WTC11 (cell line): ENCODE data around the gene ZFP36L1. TPM values are rescaled to one million over a fixed set of nuclear protein-coding genes. Genes with fewer than 3 reads are reported as not detected.

Source experiments
- ATAC-seq: fragments of 200-7000 bp; cut with Tn5 transposase; 2 replicates; pipeline ENCODE4 v1.10.0; 2021; ENCODE audit warnings: mild to moderate bottlenecking, moderate library complexity
- CTCF ChIA-PET: fragments of 300-600 bp; sonication (Branson Sonifier 250); formaldehyde crosslinking; loops from one replicate; lab custom pipeline; 2021; ENCODE audit warnings: antibody characterized with exemption; lab: Charles Lee
- POLR2A ChIA-PET: fragments of 350-600 bp; sonication (Branson Sonifier 250); formaldehyde crosslinking; loops from one replicate; lab custom pipeline; 2021; ENCODE audit warnings: antibody characterized with exemption; lab: Charles Lee
- DNase-seq: peaks from one replicate; pipeline ENCODE4 v3.0.0; 2021; ENCODE audit warnings: low spot score
- H3K27ac Mint-ChIP-seq: 2 replicates; pipeline ENCODE4 v1.8.0; 2021; ENCODE audit warnings: mixed read lengths
- H3K27me3 Mint-ChIP-seq: 2 replicates; pipeline ENCODE4 v1.8.0; 2021; ENCODE audit warnings: low read depth, mild to moderate bottlenecking, moderate library complexity, mixed read lengths
- H3K36me3 Mint-ChIP-seq: 2 replicates; pipeline ENCODE4 v1.8.0; 2021; ENCODE audit warnings: mixed read lengths
- H3K4me1 Mint-ChIP-seq: 2 replicates; pipeline ENCODE4 v1.8.0; 2022; ENCODE audit warnings: mixed read lengths
- H3K4me3 Mint-ChIP-seq: 2 replicates; pipeline ENCODE4 v1.8.0; 2021; ENCODE audit warnings: mild to moderate bottlenecking, moderate library complexity, mixed read lengths
- H3K9me3 Mint-ChIP-seq: 2 replicates; pipeline ENCODE4 v1.8.0; 2021; ENCODE audit warnings: mixed read lengths
- AR ChIP-seq: fragments of 250-450 bp; sonication (Bioruptor Pico); IDR thresholded peaks from 2 replicates; pipeline ENCODE4 v1.9.0; 2021; ENCODE audit warnings: mild to moderate bottlenecking
- CREB1 ChIP-seq: sonication (generic); formaldehyde crosslinking; IDR thresholded peaks from 2 replicates; pipeline ENCODE4 v1.8.0; 2023; ENCODE audit warnings: mild to moderate bottlenecking, missing genetic modification reagents
- CTCF ChIP-seq: fragments of 200-600 bp; IDR thresholded peaks from 2 replicates; pipeline ENCODE4 v1.8.0; 2022; ENCODE audit warnings: antibody characterized with exemption
- ELF4 ChIP-seq: sonication (generic); formaldehyde crosslinking; IDR thresholded peaks from 2 replicates; pipeline ENCODE4 v1.8.1; 2022; ENCODE audit warnings: low read depth, mild to moderate bottlenecking, moderate library complexity, missing genetic modification reagents
- ESRRA ChIP-seq: sonication (generic); formaldehyde crosslinking; IDR thresholded peaks from 2 replicates; pipeline ENCODE4 v1.8.1; 2022; ENCODE audit warnings: mild to moderate bottlenecking, missing genetic modification reagents, borderline replicate concordance
- FOXK1 ChIP-seq: sonication (generic); formaldehyde crosslinking; IDR thresholded peaks from 2 replicates; pipeline ENCODE4 v1.8.0; 2022; ENCODE audit warnings: mild to moderate bottlenecking, moderate library complexity, missing genetic modification reagents
- IRF2 ChIP-seq: sonication (generic); formaldehyde crosslinking; IDR thresholded peaks from 2 replicates; pipeline ENCODE4 v1.8.0; 2022; ENCODE audit warnings: low read depth, missing genetic modification reagents, borderline replicate concordance
- MXD4 ChIP-seq: fragments of 250-450 bp; sonication (Bioruptor Pico); IDR thresholded peaks from 2 replicates; pipeline ENCODE4 v1.8.0; 2021; ENCODE audit warnings: mild to moderate bottlenecking, moderate library complexity, borderline replicate concordance
- NFE2L1 ChIP-seq: sonication (generic); formaldehyde crosslinking; IDR thresholded peaks from 2 replicates; pipeline ENCODE4 v1.8.1; 2023; ENCODE audit warnings: missing genetic modification reagents
- NR1H2 ChIP-seq: sonication (generic); formaldehyde crosslinking; IDR thresholded peaks from 2 replicates; pipeline ENCODE4 v1.9.0; 2021; ENCODE audit warnings: mild to moderate bottlenecking, moderate library complexity, missing genetic modification reagents
- NR2C2 ChIP-seq: sonication (generic); formaldehyde crosslinking; IDR thresholded peaks from 2 replicates; pipeline ENCODE4 v1.8.0; 2022; ENCODE audit warnings: mild to moderate bottlenecking, missing genetic modification reagents
- NR3C1 ChIP-seq: sonication (generic); formaldehyde crosslinking; conservative IDR thresholded peaks from 2 replicates; pipeline ENCODE4 v1.8.1; 2023; ENCODE audit warnings: low read depth, mild to moderate bottlenecking, missing genetic modification reagents
- SMAD3 ChIP-seq: sonication (generic); formaldehyde crosslinking; IDR thresholded peaks from 2 replicates; pipeline ENCODE4 v1.8.0; 2022; ENCODE audit warnings: missing genetic modification reagents, mild to moderate bottlenecking, borderline replicate concordance
- STAT6 ChIP-seq: sonication (generic); formaldehyde crosslinking; conservative IDR thresholded peaks from 2 replicates; pipeline ENCODE4 v1.8.1; 2023; ENCODE audit warnings: mild to moderate bottlenecking, low read depth, missing genetic modification reagents, moderate library complexity
- USF2 ChIP-seq: sonication (generic); formaldehyde crosslinking; IDR thresholded peaks from 2 replicates; pipeline ENCODE4 v1.8.1; 2023; ENCODE audit warnings: mild to moderate bottlenecking, missing genetic modification reagents, moderate library complexity
- total RNA-seq: library from RNA; stranded (reverse); gene quantifications from 3 replicates; pipeline ENCODE4 v1.2.3, GENCODE V29; 2021
- TF ChIP-seq, protein P1 (sequence below): sonication (generic); formaldehyde crosslinking; IDR thresholded peaks from 2 replicates; pipeline ENCODE4 v1.8.0; 2022; ENCODE audit warnings: mild to moderate bottlenecking, missing genetic modification reagents
- TF ChIP-seq, protein P2 (sequence below): sonication (generic); formaldehyde crosslinking; IDR thresholded peaks from 2 replicates; pipeline ENCODE4 v1.8.0; 2022; ENCODE audit warnings: mild to moderate bottlenecking, missing genetic modification reagents

ZFP36L1 gene
- total RNA-seq, 1 experiment from 2014 or later = 132 TPM

- TF ChIP-seq AR (CRISPR knock-in tag) = no peak
These were observed 3.7 kb upstream of the ZFP36L1 start (continued) for GRCh38 chr14:68796418-68797101.

- ChIA-PET POLR2A (interaction anchor here (1.0 to 2.0 kb wide), 4 partner anchors 19 to 79 kb away, joined by 4 to 16 read pairs (median 7); no protein-coding TSS in a partner anchor), CTCF (interaction anchor here (0.6 to 1.9 kb wide), 5 partner anchors 13 to 862 kb away, joined by 3 to 8 read pairs (median 5); no protein-coding TSS in a partner anchor)
- peaks cover 17% of the 10 kb centered on the region for H3K9me3 Mint-ChIP-seq
- no peaks in the 10 kb centered on the region; the same call in 1 of the 2 replicates for H3K27me3 Mint-ChIP-seq
- DNase-seq = peak; percentile 88
- peaks cover 29% of the 10 kb centered on the region for H3K36me3 Mint-ChIP-seq
- peak overlapping the region; percentile 96 for H3K27ac Mint-ChIP-seq
- peaks cover 43% of the 10 kb centered on the region for H3K4me1 Mint-ChIP-seq
- peak; percentile 54 for ATAC-seq
- H3K4me3 Mint-ChIP-seq = peak overlapping the region; percentile 98
- TF ChIP-seq, protein P1, sequence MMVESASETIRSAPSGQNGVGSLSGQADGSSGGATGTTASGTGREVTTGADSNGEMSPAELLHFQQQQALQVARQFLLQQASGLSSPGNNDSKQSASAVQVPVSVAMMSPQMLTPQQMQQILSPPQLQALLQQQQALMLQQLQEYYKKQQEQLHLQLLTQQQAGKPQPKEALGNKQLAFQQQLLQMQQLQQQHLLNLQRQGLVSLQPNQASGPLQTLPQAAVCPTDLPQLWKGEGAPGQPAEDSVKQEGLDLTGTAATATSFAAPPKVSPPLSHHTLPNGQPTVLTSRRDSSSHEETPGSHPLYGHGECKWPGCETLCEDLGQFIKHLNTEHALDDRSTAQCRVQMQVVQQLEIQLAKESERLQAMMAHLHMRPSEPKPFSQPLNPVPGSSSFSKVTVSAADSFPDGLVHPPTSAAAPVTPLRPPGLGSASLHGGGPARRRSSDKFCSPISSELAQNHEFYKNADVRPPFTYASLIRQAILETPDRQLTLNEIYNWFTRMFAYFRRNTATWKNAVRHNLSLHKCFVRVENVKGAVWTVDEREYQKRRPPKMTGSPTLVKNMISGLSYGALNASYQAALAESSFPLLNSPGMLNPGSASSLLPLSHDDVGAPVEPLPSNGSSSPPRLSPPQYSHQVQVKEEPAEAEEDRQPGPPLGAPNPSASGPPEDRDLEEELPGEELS (CRISPR knock-in tag) = peak; percentile 73
- TF ChIP-seq NR1H2 (CRISPR knock-in tag) = no peak
- no peak for TF ChIP-seq NR2C2 (CRISPR knock-in tag)
- no peak for TF ChIP-seq SMAD3 (CRISPR knock-in tag)
- TF ChIP-seq CREB1 (CRISPR knock-in tag) = no peak
- TF ChIP-seq MXD4 (CRISPR knock-in tag) = no peak
- peak; percentile 55 for TF ChIP-seq CTCF
- no peak for TF ChIP-seq IRF2 (CRISPR knock-in tag)
- TF ChIP-seq ELF4 (CRISPR knock-in tag) = no peak
- 0 out of 2 replicates have a peak, but pooled peaks have one; percentile 65 for TF ChIP-seq AR (CRISPR knock-in tag)
- 0 out of 2 replicates have a peak, but pooled peaks have one; percentile 69 for TF ChIP-seq NR3C1
- peak; percentile 65; the same call in 1 of the 2 replicates for TF ChIP-seq ESRRA (CRISPR knock-in tag)
- TF ChIP-seq FOXK1 = peak; percentile 11; the same call in 1 of the 2 replicates
- peak; percentile 35; the same call in 1 of the 2 replicates for TF ChIP-seq USF2 (CRISPR knock-in tag)
- no peak for TF ChIP-seq NFE2L1 (CRISPR knock-in tag)
- TF ChIP-seq, protein P2, sequence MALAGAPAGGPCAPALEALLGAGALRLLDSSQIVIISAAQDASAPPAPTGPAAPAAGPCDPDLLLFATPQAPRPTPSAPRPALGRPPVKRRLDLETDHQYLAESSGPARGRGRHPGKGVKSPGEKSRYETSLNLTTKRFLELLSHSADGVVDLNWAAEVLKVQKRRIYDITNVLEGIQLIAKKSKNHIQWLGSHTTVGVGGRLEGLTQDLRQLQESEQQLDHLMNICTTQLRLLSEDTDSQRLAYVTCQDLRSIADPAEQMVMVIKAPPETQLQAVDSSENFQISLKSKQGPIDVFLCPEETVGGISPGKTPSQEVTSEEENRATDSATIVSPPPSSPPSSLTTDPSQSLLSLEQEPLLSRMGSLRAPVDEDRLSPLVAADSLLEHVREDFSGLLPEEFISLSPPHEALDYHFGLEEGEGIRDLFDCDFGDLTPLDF = no peak
- TF ChIP-seq STAT6 = no peak
These were observed 2.9 kb upstream of the ZFP36L1 start for GRCh38 chr14:68795597-68796417.
